ENCODE data around the gene LGALS1. TPM values are rescaled to one million over a fixed set of nuclear protein-coding genes. Genes with fewer than 3 reads are reported as not detected.

LGALS1 gene
- total and polyA plus RNA-seq, 9 of the 15 experiments (the other 6 are each of a cell fraction or from before 2014, with no cell fraction given): 160 to 800 (median 330) TPM

GRCh38 chr22:37639771-37640590, 35.5 kb upstream of the LGALS1 start:
- H3K79me2 ChIP-seq (ENCODE audit: control insufficient read depth, insufficient read depth, low read length): peaks cover 11% of the 10 kb centered on the region
- H4K20me1 ChIP-seq (replicated peaks; ENCODE audit: control insufficient read depth, insufficient read depth, low read length): no peaks in the 10 kb centered on the region
- ATAC-seq (peak; percentile 21; the same call in 2 of the 3 replicates), FAIRE-seq (peak; percentile 51), DNase-seq (ENCODE audit: extremely low read depth in 1 of 4, low spot score in 3 of 4) (peak; percentile 41 to 63 (median 58))
- intact Hi-C loops (cut with micrococcal nuclease): no loop called here
- H3K27ac ChIP-seq (ENCODE audit: extremely low read depth, low read depth, low read length): peak overlapping the region; percentile 54
- peaks cover 17 to 72% of the 10 kb centered on the region in 2 experiments for H3K4me1 ChIP-seq (replicated peaks in 1 of 2; ENCODE audit: control insufficient read depth in 2 of 2, insufficient read depth in 2 of 2, low read length in 2 of 2)
- H3K4me2 ChIP-seq (ENCODE audit: insufficient read depth, low read length): peak overlapping the region; percentile 87
- H3K9me1 ChIP-seq (ENCODE audit: control insufficient read depth, insufficient read depth, low read length): no peaks in the 10 kb centered on the region
- H3K9me3 ChIP-seq (replicated peaks; ENCODE audit: control insufficient read depth, insufficient read depth, low read depth, low read length): no peaks in the 10 kb centered on the region
- H3K9ac ChIP-seq (ENCODE audit: insufficient read depth in 1 of 2, low read depth in 2 of 2, low read length in 2 of 2): peak overlapping the region; percentile 65 to 92
- 0% methylated on average over 14 of the region's 27 CpGs for WGBS (ENCODE audit: insufficient coverage, low coverage, missing lambda C conversion rate)
- peaks cover 31% of the 10 kb centered on the region; the same call in 2 of the 3 replicates for H3K36me3 ChIP-seq (ENCODE audit: control insufficient read depth, insufficient read depth, low read length)
- ChIA-PET CTCF (ENCODE audit: low intra/inter-chr PET ratio) (no interaction called here), POLR2A (no interaction called here)
- H3K27me3 ChIP-seq (ENCODE audit: control insufficient read depth in 2 of 2, insufficient read depth in 2 of 2, low read length in 2 of 2): no peaks in the 10 kb centered on the region
- 0 out of 2 replicates have a peak overlapping the region, but pooled peaks have one; percentile 51 for H2AFZ ChIP-seq (ENCODE audit: low read depth, low read length)
- in situ Hi-C loops (cut with MboI): no loop called here
- peak overlapping the region; percentile 65 for H3K4me3 ChIP-seq
- BruUV-seq (replicated peaks): no TSS peak
- TF ChIP-seq KLF10 (CRISPR knock-in tag; IDR thresholded peaks at IDR 0.05): no peak
- peak; percentile 20; the same call in 1 of the 2 replicates for TF ChIP-seq VEZF1 (CRISPR knock-in tag; IDR thresholded peaks at IDR 0.05)
- TF ChIP-seq ZNF324 (CRISPR knock-in tag; IDR thresholded peaks at IDR 0.05): no peak
- TF ChIP-seq ZBTB26 (CRISPR knock-in tag; IDR thresholded peaks at IDR 0.05): no peak
- 0 out of 2 replicates have a peak, but pooled peaks have one; percentile 1 for TF ChIP-seq GATAD2B (IDR thresholded peaks at IDR 0.05; ENCODE audit: borderline replicate concordance)
- TF ChIP-seq AFF1 (IDR thresholded peaks at IDR 0.05; ENCODE audit: low read depth in 1 of 2, partially characterized antibody in 2 of 2): peak in 1 of 2 experiments; percentile 38
- no peak for TF ChIP-seq SNAPC5 (CRISPR knock-in tag; IDR thresholded peaks at IDR 0.05)
- no peak for TF ChIP-seq TCF3 (CRISPR knock-in tag; IDR thresholded peaks at IDR 0.05)
- no peak for TF ChIP-seq CBX8 (IDR thresholded peaks at IDR 0.05; ENCODE audit: borderline replicate concordance, extremely low read depth, low read depth, low read length, poor library complexity, severe bottlenecking)
- no peak for TF ChIP-seq FOSL1 (tag; conservative IDR thresholded peaks at IDR 0.05)
- no peak for TF ChIP-seq THRAP3 (IDR thresholded peaks at IDR 0.05; ENCODE audit: borderline replicate concordance)
- TF ChIP-seq ZFP1 (CRISPR knock-in tag; IDR thresholded peaks at IDR 0.05): no peak

Data from K562 (cell line).